ENCODE data around the gene PRKAG3.
A peak's percentile ranks its signal among the peaks of the same experiment; 100 is the strongest.

Gene PRKAG3

DNA sequence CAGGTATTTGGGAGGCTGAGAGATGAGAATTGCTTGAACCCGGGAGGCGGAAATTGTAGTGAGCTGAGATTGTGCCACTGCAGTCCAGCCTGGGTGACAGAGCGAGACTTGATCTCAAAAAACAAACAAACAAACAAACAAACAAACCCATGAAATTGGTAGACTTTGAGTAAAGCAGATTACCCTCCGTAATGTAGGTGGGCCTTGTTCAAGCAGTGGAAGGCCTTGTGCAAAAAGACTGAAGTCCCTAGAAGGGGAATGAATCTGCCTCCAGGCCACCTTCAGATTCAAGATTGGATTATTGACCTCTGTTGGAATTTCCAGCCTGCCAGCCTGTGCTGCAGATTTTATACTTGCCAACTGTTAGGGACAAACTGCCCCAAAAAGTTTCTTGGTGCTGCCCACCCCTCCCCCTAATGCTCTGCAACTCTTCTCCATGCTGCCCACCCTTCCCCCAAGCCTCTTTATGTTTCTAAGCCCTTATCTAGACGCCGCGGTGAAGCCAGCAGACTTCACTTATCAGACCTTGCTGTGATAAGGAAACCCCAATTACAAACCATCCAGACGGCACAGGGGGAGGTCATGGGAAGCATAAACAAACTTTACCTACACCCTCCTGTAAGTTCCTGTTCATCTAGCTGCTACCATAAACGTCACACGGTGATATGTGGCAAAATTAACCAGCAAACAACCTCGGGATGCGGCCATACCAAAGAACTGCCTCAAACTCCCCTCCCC lies 32.7 kb downstream of the PRKAG3 start:
- Histone ChIP-seq H3K4me3 (ENCODE audit: low read depth, low read length) (no peak overlapping the region), H3K27ac (ENCODE audit: low read depth, low read length) (no peak overlapping the region), H3K27me3 (ENCODE audit: insufficient read depth, low read length) (peaks cover 8% of the 10 kb centered on the region; the same call in 1 of the 2 replicates), H2AFZ (ENCODE audit: low read length, unreplicated experiment) (no peak overlapping the region), H3K36me3 (ENCODE audit: insufficient read depth, low read length) (no peaks in the 10 kb centered on the region), H3K4me1 (ENCODE audit: control insufficient read depth, insufficient read depth, low read length, unreplicated experiment) (no peaks in the 10 kb centered on the region), H3K79me2 (ENCODE audit: control insufficient read depth, insufficient read depth, low read length, unreplicated experiment) (no peaks in the 10 kb centered on the region)

DNA sequence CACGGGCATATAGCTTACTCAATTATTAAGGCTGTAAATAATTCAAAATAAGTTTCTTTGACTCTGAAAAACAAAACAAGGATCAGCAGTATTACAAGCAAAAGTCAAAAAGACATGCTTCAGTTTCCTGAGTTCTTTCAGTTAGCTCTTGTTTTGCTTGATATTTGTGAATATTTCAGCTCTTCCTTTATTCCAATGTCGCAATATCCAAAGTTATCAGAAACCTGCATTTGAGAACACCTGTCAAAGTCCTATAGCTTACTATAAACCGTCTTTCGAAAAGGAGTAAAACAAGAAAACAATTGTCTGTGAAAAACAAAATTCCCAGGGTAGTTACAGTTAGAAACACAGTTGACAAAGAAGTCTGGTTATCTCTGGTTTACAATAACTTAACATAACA lies 34.9 kb downstream of the PRKAG3 start:
- H3K79me2 ChIP-seq (ENCODE audit: control insufficient read depth, insufficient read depth, low read length, unreplicated experiment): no peaks in the 10 kb centered on the region
- H2AFZ ChIP-seq (ENCODE audit: low read length, unreplicated experiment): no peak overlapping the region
- H3K36me3 ChIP-seq (ENCODE audit: insufficient read depth, low read length): no peaks in the 10 kb centered on the region
- no peak overlapping the region for H3K4me3 ChIP-seq (ENCODE audit: low read depth, low read length)
- H3K4me1 ChIP-seq (ENCODE audit: control insufficient read depth, insufficient read depth, low read length, unreplicated experiment): no peaks in the 10 kb centered on the region
- no peak overlapping the region for H3K27ac ChIP-seq (ENCODE audit: low read depth, low read length)
- peaks cover 8% of the 10 kb centered on the region; the same call in 1 of the 2 replicates for H3K27me3 ChIP-seq (ENCODE audit: insufficient read depth, low read length)

DNA sequence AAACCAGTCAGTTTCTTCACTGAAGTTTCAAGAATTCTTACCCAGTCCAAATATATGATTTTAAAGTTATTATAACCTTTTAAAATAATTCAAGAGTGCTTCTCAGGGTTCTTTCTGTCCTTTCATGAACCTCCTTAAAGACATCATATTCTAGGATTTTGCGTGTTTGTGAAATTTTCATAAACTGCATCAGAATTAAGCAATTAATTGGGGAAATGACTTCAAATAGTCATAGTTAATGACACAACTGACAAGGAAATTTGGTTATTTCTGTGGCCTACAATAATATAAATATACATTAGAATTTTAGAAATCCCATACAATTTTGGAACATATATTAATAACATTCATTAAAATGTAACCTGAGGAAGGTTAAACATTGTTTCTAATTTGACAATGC lies 39.2 kb downstream of the PRKAG3 start:
- H3K27ac ChIP-seq (ENCODE audit: low read depth, low read length): no peak overlapping the region
- no peaks in the 10 kb centered on the region for H3K36me3 ChIP-seq (ENCODE audit: insufficient read depth, low read length)
- no peak overlapping the region for H2AFZ ChIP-seq (ENCODE audit: low read length, unreplicated experiment)
- H3K4me3 ChIP-seq (ENCODE audit: low read depth, low read length): no peak overlapping the region
- H3K79me2 ChIP-seq (ENCODE audit: control insufficient read depth, insufficient read depth, low read length, unreplicated experiment): no peaks in the 10 kb centered on the region
- H3K4me1 ChIP-seq (ENCODE audit: control insufficient read depth, insufficient read depth, low read length, unreplicated experiment): peaks cover 5% of the 10 kb centered on the region
- peaks cover 3% of the 10 kb centered on the region; the same call in 1 of the 2 replicates for H3K27me3 ChIP-seq (ENCODE audit: insufficient read depth, low read length)

DNA sequence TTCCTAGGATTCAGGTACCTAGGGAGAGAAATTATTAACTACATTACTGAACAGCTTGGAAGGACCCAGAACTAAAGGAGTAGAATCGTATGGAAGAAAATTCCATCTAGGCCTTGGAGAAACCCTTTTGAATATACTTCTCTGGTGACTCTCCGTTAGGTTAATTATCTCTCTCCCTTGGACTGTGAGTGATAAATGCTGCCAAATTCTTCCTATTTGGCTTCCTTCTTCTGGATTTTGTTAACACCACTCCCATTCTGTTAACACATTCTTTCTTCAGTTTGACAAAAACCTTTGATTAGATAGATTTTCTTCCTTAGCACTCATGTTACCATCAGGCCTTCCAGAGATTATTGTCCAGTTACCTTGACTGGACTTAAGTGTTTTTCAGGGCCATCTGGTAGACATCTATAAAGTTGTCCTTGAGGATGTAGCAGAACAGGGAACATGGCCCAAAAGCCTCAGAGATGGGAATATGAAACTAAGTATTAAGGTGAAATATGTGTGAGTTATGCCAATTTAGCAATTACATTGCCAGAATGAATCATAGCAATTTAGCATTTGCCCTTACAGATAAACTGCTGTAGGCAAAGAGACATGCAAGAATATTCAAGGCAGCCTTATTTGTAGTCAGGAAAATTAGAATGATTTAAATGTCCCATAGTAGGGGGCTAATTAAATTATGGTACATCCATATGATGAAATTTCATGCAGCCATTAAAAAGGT lies 42.9 kb downstream of the PRKAG3 start:
- H2AFZ ChIP-seq (ENCODE audit: low read length, unreplicated experiment): no peak overlapping the region
- H3K27ac ChIP-seq (ENCODE audit: low read depth, low read length): no peak overlapping the region
- H3K4me1 ChIP-seq (ENCODE audit: control insufficient read depth, insufficient read depth, low read length, unreplicated experiment): peaks cover 5% of the 10 kb centered on the region
- H3K4me3 ChIP-seq (ENCODE audit: low read depth, low read length): no peak overlapping the region
- H3K79me2 ChIP-seq (ENCODE audit: control insufficient read depth, insufficient read depth, low read length, unreplicated experiment): no peaks in the 10 kb centered on the region
- no peaks in the 10 kb centered on the region for H3K27me3 ChIP-seq (ENCODE audit: insufficient read depth, low read length)
- H3K36me3 ChIP-seq (ENCODE audit: insufficient read depth, low read length): no peaks in the 10 kb centered on the region

DNA sequence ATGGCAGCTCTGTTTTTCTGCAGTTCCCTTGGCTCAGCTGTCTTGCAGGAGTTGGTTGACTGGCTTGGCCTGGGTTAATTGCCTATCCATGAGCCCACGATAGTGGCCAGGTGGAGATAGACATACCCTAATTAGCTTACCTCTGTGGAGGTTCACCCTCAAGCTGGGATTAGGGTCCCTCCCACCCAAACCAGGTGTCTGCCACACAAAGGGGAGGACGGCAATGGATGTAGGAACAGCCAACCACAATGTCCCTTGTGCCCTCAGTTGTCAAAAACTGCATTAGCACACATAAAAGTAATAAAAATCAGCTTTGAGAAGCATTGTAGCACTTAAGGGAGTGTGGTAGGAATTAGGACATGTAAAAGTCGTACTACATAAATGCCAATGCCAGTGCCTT lies 45.5 kb downstream of the PRKAG3 start:
- Histone ChIP-seq H3K79me2 (ENCODE audit: control insufficient read depth, insufficient read depth, low read length, unreplicated experiment) (no peaks in the 10 kb centered on the region), H3K4me3 (ENCODE audit: low read depth, low read length) (no peak overlapping the region), H3K4me1 (ENCODE audit: control insufficient read depth, insufficient read depth, low read length, unreplicated experiment) (peaks cover 8% of the 10 kb centered on the region), H3K27me3 (ENCODE audit: insufficient read depth, low read length) (no peaks in the 10 kb centered on the region), H3K27ac (ENCODE audit: low read depth, low read length) (no peak overlapping the region), H3K36me3 (ENCODE audit: insufficient read depth, low read length) (no peaks in the 10 kb centered on the region), H2AFZ (ENCODE audit: low read length, unreplicated experiment) (no peak overlapping the region)

DNA sequence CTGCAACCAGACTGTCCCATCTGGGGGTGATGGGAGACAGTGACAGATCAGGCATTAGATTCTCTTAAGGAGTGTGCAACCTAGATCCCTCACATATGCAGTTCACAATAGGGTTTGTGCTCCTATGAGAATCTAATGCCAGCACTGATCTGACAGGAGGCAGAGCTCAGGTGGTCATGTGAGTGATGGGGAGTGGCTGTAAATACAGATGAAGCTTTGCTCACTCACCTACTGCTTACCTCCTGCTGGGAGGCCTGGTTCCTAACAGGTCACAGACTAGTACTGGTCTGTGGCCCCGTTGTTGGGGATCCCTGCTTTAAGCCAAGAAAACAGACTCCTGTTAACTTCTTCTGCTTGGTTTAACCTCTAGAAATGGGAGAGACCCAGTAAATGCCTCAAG lies 46.5 kb downstream of the PRKAG3 start:
- Histone ChIP-seq H2AFZ (ENCODE audit: low read length, unreplicated experiment) (no peak overlapping the region), H3K27ac (ENCODE audit: low read depth, low read length) (no peak overlapping the region), H3K27me3 (ENCODE audit: insufficient read depth, low read length) (no peaks in the 10 kb centered on the region), H3K4me1 (ENCODE audit: control insufficient read depth, insufficient read depth, low read length, unreplicated experiment) (peaks cover 10% of the 10 kb centered on the region), H3K79me2 (ENCODE audit: control insufficient read depth, insufficient read depth, low read length, unreplicated experiment) (no peaks in the 10 kb centered on the region), H3K36me3 (ENCODE audit: insufficient read depth, low read length) (no peaks in the 10 kb centered on the region), H3K4me3 (ENCODE audit: low read depth, low read length) (no peak overlapping the region)

DNA sequence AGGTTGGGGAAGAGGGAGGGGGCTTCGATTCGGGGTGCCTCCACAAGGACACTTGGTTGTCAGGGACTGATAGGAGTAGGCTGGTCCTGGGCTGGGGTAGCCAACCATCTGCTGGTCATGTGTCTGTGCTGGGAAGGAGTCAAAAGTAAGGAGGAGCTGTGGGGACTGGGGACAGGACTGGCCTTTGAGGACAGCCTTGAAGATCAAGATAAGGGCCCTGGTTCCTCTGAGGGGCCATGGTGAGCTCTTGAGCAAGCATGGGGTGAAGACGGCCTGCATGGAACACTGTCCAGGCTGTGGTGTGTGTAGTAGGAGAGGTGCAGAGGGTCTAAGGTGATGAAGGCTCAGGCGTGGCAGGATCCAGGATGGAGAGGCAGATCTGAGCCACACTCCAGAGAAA lies 47.9 kb downstream of the PRKAG3 start:
- peaks cover 10% of the 10 kb centered on the region for H3K4me1 ChIP-seq (ENCODE audit: control insufficient read depth, insufficient read depth, low read length, unreplicated experiment)
- H3K27ac ChIP-seq (ENCODE audit: low read depth, low read length): no peak overlapping the region
- no peaks in the 10 kb centered on the region for H3K79me2 ChIP-seq (ENCODE audit: control insufficient read depth, insufficient read depth, low read length, unreplicated experiment)
- no peak overlapping the region for H3K4me3 ChIP-seq (ENCODE audit: low read depth, low read length)
- no peak overlapping the region for H2AFZ ChIP-seq (ENCODE audit: low read length, unreplicated experiment)
- no peaks in the 10 kb centered on the region for H3K36me3 ChIP-seq (ENCODE audit: insufficient read depth, low read length)
- no peaks in the 10 kb centered on the region for H3K27me3 ChIP-seq (ENCODE audit: insufficient read depth, low read length)

DNA sequence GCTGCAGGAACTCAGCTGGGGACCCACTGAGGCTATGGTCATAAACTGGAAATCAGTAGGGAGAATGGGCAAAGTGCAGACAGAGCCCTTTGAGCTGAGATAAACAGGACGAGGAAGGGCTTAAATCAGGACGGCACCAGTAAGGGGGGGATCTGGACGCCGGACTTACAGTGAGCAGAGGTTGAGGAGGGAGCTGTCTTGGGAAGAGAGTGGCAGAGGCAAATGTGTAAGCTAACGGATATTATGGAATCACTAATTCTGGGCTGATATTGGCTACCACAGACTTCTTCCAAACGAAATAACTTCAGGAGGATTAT lies 49.1 kb downstream of the PRKAG3 start:
- H2AFZ ChIP-seq (ENCODE audit: low read length, unreplicated experiment): no peak overlapping the region
- H3K27me3 ChIP-seq (ENCODE audit: insufficient read depth, low read length): no peaks in the 10 kb centered on the region
- H3K4me1 ChIP-seq (ENCODE audit: control insufficient read depth, insufficient read depth, low read length, unreplicated experiment): peaks cover 6% of the 10 kb centered on the region
- no peaks in the 10 kb centered on the region for H3K79me2 ChIP-seq (ENCODE audit: control insufficient read depth, insufficient read depth, low read length, unreplicated experiment)
- peak overlapping the region; percentile 74 for H3K4me3 ChIP-seq (ENCODE audit: low read depth, low read length)
- H3K27ac ChIP-seq (ENCODE audit: low read depth, low read length): no peak overlapping the region
- no peaks in the 10 kb centered on the region for H3K36me3 ChIP-seq (ENCODE audit: insufficient read depth, low read length)

DNA sequence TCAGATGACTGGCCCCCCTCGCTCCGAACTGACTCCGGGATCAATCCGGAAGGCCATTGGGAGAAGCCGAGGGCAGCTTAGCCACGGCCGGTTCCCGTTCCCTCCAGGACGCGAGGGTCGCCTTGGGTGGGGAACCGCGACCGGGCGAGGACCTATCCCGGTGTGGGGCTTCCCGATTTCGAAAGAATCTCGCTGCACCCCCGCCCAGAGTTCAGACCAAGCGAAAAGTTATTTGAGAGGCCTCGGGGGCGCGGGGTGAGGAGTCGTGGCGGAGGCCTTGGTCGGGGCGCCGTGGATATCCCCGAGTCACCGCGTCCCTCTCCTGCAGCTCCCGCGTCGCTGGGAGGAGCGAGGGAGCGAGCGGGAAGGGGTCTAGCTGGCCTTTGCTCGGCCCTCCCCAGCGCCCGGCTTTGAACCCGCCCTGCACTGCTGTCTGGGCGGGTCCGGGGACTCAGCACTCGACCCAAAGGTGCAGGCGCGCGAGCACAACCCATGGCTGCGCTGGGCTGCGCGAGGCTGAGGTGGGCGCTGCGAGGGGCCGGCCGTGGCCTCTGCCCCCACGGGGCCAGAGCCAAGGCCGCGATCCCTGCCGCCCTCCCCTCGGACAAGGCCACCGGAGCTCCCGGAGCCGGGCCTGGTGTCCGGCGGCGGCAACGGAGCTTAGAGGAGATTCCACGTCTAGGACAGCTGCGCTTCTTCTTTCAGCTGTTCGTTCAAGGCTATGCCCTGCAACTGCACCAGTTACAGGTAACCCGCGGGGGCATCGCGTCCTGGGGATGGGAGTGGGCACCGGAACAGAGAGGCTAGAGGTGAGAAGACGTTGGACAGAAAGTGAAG lies 49.7 kb downstream of the PRKAG3 start, which contains the start of gene CYP27A1:
CYP27A1 (plus strand) TSS at position 457 of the 837 bp plus-strand sequence; CDS start at position 493, 36 bp downstream.
- peak within 1 kb of the TSS; percentile 74 for H3K4me3 ChIP-seq (ENCODE audit: low read depth, low read length)

DNA sequence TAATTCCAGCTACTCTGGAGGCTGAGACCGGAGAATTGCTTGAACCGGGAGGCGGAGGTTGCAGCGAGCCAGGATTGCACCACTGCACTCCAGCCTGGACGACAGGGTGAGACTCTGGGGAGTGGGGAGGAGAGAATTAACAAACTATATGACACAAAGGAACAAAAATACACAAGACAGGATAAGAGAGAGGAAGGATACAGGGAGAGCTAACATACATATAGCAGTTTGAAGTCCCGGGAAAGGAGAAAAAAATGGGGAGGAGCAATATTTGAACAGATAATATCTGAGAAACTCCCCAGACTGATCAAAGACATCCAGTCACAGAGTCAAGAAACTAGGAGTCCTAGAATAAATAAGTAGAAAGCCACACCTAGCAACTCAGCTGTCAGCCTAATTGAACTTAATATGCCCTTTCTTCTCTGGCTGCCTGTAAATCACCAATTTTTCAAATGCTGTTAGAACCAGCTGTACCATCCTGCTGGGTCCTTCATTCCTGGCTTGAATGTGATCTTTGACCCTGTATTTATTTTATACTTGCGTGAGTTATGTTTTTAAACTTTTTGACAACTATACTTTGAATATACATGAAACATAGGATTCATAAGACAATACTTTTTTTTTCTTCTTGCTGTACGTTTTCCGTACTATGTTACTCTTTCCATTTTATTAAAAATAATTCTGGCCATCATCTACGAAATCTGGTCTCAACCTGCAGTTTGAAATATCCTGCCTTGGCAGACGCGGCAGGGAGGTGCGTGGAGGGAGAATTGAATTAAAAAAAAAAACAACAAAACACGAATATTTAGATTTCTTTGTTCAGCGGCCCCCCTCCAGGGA lies 50.5 kb downstream of the PRKAG3 start:
- Histone ChIP-seq H3K4me1 (ENCODE audit: control insufficient read depth, insufficient read depth, low read length, unreplicated experiment) (peaks cover 6% of the 10 kb centered on the region), H3K36me3 (ENCODE audit: insufficient read depth, low read length) (peaks cover 5% of the 10 kb centered on the region; the same call in 1 of the 2 replicates), H3K4me3 (ENCODE audit: low read depth, low read length) (peak overlapping the region; percentile 74), H2AFZ (ENCODE audit: low read length, unreplicated experiment) (peak overlapping the region; percentile 66), H3K27me3 (ENCODE audit: insufficient read depth, low read length) (no peaks in the 10 kb centered on the region), H3K27ac (ENCODE audit: low read depth, low read length) (no peak overlapping the region), H3K79me2 (ENCODE audit: control insufficient read depth, insufficient read depth, low read length, unreplicated experiment) (no peaks in the 10 kb centered on the region)

More for the DNA sequence above, 49.7 kb downstream of the PRKAG3 start, which contains the start of gene CYP27A1:
- Histone ChIP-seq H3K36me3 (ENCODE audit: insufficient read depth, low read length) (no peaks in the 10 kb centered on the region; the same call in 1 of the 2 replicates), H3K27me3 (ENCODE audit: insufficient read depth, low read length) (no peaks in the 10 kb centered on the region), H3K27ac (ENCODE audit: low read depth, low read length) (no peak within 1 kb of the TSS), H2AFZ (ENCODE audit: low read length, unreplicated experiment) (peak within 1 kb of the TSS; percentile 66), H3K4me1 (ENCODE audit: control insufficient read depth, insufficient read depth, low read length, unreplicated experiment) (peaks cover 6% of the 10 kb centered on the region), H3K79me2 (ENCODE audit: control insufficient read depth, insufficient read depth, low read length, unreplicated experiment) (no peaks in the 10 kb centered on the region)

Measured in ACC112 (cell line).